ENCODE measurements around the gene ZNF423. TPM values are rescaled to one million over a fixed set of nuclear protein-coding genes. Genes with fewer than 3 reads are reported as not detected.

Gene ZNF423
- total and polyA plus RNA-seq, 9 of the 15 experiments (the other 6 are each of a cell fraction or from before 2014, with no cell fraction given): not detected

GRCh38 chr16:49855280-49855821 is 561 bp downstream of the ZNF423 start (continued):
- peak; percentile 95 to 99 for TF ChIP-seq UBTF (IDR thresholded peaks at IDR 0.05; ENCODE audit: borderline replicate concordance in 1 of 2, low read depth in 2 of 2, low read length in 2 of 2)
- TF ChIP-seq ZNF644 (tag; IDR thresholded peaks at IDR 0.05; ENCODE audit: low read depth): no peak
- TF ChIP-seq, protein P1, sequence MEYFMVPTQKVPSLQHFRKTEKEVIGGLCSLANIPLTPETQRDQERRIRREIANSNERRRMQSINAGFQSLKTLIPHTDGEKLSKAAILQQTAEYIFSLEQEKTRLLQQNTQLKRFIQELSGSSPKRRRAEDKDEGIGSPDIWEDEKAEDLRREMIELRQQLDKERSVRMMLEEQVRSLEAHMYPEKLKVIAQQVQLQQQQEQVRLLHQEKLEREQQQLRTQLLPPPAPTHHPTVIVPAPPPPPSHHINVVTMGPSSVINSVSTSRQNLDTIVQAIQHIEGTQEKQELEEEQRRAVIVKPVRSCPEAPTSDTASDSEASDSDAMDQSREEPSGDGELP (CRISPR knock-in tag; IDR thresholded peaks at IDR 0.05; ENCODE audit: borderline replicate concordance): no peak
- no peak for TF ChIP-seq ZNF3 (CRISPR knock-in tag; IDR thresholded peaks at IDR 0.05)
- peak; percentile 68 for TF ChIP-seq TBP (optimal IDR thresholded peaks at IDR 0.05; ENCODE audit: low read depth, low read length)
- peak; percentile 99 for TF ChIP-seq ZNF263 (CRISPR knock-in tag; IDR thresholded peaks at IDR 0.05; ENCODE audit: borderline replicate concordance)
- TF ChIP-seq TBL1XR1 (IDR thresholded peaks at IDR 0.05; ENCODE audit: low read length in 2 of 2): no peak
- TF ChIP-seq FOXO4 (CRISPR knock-in tag; IDR thresholded peaks at IDR 0.05): no peak
- no peak for TF ChIP-seq ZBED1 (IDR thresholded peaks at IDR 0.05)
- no peak for TF ChIP-seq BCOR (IDR thresholded peaks at IDR 0.05)
- TF ChIP-seq SIN3B (IDR thresholded peaks at IDR 0.05; ENCODE audit: low read depth): no peak
- no peak for TF ChIP-seq SRSF7 (optimal IDR thresholded peaks at IDR 0.05; ENCODE audit: low read depth, low read length)
- TF ChIP-seq, protein P2, sequence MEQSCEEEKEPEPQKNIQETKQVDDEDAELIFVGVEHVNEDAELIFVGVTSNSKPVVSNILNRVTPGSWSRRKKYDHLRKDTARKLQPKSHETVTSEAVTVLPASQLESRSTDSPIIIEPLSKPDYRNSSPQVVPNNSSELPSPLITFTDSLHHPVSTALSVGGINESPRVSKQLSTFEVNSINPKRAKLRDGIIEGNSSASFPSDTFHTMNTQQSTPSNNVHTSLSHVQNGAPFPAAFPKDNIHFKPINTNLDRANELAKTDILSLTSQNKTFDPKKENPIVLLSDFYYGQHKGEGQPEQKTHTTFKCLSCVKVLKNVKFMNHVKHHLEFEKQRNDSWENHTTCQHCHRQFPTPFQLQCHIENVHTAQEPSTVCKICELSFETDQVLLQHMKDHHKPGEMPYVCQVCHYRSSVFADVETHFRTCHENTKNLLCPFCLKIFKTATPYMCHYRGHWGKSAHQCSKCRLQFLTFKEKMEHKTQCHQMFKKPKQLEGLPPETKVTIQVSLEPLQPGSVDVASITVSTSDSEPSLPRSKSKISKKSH (CRISPR knock-in tag; IDR thresholded peaks at IDR 0.05): no peak
- no peak for TF ChIP-seq NCOA2 (IDR thresholded peaks at IDR 0.05; ENCODE audit: partially characterized antibody in 2 of 2)
- no peak for TF ChIP-seq KLF16 (IDR thresholded peaks at IDR 0.05)
- no peak for TF ChIP-seq HNRNPK (IDR thresholded peaks at IDR 0.05; ENCODE audit: low read depth, low read length, poor library complexity, severe bottlenecking)
- no peak for TF ChIP-seq CBX3 (IDR thresholded peaks at IDR 0.05; ENCODE audit: borderline replicate concordance in 1 of 2, low read length in 2 of 2)
- 0 out of 2 replicates have a peak, but pooled peaks have one; percentile 17 for TF ChIP-seq RBFOX2 (IDR thresholded peaks at IDR 0.05; ENCODE audit: low read depth, low read length)
